Testis (tissue), 2 donors: ENCODE results near the gene WDR88.

Source experiments
- POLR2A ChIP-seq: fragments of 450-650 bp; IDR thresholded peaks from one replicate; pipeline ENCODE4 v1.6.1; 2017; ENCODE audit warnings: antibody characterized with exemption, mild to moderate bottlenecking, moderate library complexity
- TF ChIP-seq, protein P1 (sequence below), 3 experiments: fragments of 450-650 bp in 2 of 3; fragments of 200-600 bp in 1 of 3; sonication (generic) in 1 of 3; IDR thresholded peaks; one replicate each; pipeline ENCODE4 v1.5.1; 2016 to 2019; ENCODE audit warnings: antibody characterized with exemption in 3 of 3, mild to moderate bottlenecking in 2 of 3, moderate library complexity in 1 of 3

DNA sequence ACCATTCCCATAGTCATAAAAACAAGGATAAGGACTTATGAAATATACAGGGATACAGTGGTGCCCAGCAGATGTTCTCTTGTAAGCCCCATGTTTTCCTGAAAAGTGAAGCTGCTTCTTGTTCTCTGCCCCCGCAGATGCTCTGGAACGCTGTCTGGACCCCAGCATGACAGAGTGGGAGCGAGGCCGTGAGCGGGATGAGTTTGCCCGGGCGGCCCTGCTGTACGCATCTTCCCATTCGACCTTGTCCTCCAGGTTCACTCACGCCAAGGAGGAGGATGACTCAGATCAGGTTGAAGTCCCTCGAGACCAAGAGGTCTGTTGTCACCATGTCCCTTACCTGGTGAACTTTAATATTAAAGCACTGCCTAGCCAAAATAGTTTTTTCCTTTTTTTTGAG lies 20.3 kb upstream of the WDR88 start:
- no peak for TF ChIP-seq POLR2A
- TF ChIP-seq, protein P1, sequence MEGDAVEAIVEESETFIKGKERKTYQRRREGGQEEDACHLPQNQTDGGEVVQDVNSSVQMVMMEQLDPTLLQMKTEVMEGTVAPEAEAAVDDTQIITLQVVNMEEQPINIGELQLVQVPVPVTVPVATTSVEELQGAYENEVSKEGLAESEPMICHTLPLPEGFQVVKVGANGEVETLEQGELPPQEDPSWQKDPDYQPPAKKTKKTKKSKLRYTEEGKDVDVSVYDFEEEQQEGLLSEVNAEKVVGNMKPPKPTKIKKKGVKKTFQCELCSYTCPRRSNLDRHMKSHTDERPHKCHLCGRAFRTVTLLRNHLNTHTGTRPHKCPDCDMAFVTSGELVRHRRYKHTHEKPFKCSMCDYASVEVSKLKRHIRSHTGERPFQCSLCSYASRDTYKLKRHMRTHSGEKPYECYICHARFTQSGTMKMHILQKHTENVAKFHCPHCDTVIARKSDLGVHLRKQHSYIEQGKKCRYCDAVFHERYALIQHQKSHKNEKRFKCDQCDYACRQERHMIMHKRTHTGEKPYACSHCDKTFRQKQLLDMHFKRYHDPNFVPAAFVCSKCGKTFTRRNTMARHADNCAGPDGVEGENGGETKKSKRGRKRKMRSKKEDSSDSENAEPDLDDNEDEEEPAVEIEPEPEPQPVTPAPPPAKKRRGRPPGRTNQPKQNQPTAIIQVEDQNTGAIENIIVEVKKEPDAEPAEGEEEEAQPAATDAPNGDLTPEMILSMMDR (IDR thresholded peaks at IDR 0.05), result no peak
